ENCODE results near the gene WDR19.
"Not testable (repeated sequence)": the region's sequence is repeated elsewhere in the genome, so short reads cannot be mapped to it uniquely, and the experiment has no call there.

The WDR19 gene

GRCh38 chr4:39233783-39234182, 51.5 kb downstream of the WDR19 start:
- DNase-seq, result no peak

- DNase-seq, result no peak
Measured at GRCh38 chr4:39235021-39235420, 52.7 kb downstream of the WDR19 start.

- no peak for DNase-seq
Measured at GRCh38 chr4:39235696-39236095, 53.4 kb downstream of the WDR19 start.

- DNase-seq, result no peak
Measured at GRCh38 chr4:39237179-39237578, 54.9 kb downstream of the WDR19 start.

GRCh38 chr4:39243462-39243861, 61.1 kb downstream of the WDR19 start:
- DNase-seq, result no peak

- DNase-seq, result no peak
Measured at GRCh38 chr4:39255266-39255665, 72.9 kb downstream of the WDR19 start.

GRCh38 chr4:39255871-39256270, 73.5 kb downstream of the WDR19 start:
- DNase-seq, result no peak

GRCh38 chr4:39256436-39256835, 74.1 kb downstream of the WDR19 start:
- DNase-seq, result no peak

GRCh38 chr4:39259571-39260330, 77.4 kb downstream of the WDR19 start:
- DNase-seq, result no peak

- no peak for DNase-seq
Measured at GRCh38 chr4:39263895-39264294, 81.6 kb downstream of the WDR19 start.

GRCh38 chr4:39274503-39274902, 92.2 kb downstream of the WDR19 start:
- DNase-seq, result no peak

- DNase-seq, result not testable (repeated sequence)
Measured at GRCh38 chr4:39277661-39278060, 95.3 kb downstream of the WDR19 start.

GRCh38 chr4:39278476-39278875, 96.1 kb downstream of the WDR19 start:
- DNase-seq, result no peak

GRCh38 chr4:39279416-39279815, 97.1 kb downstream of the WDR19 start:
- DNase-seq, result no peak

GRCh38 chr4:39280770-39281169, 98.4 kb downstream of the WDR19 start:
- DNase-seq, result no peak

GRCh38 chr4:39285111-39285795, 102.9 kb downstream of the WDR19 start:
- DNase-seq, result no peak

GRCh38 chr4:39285853-39286252, 103.5 kb downstream of the WDR19 start:
- no peak for DNase-seq

GRCh38 chr4:39286263-39286662, 103.9 kb downstream of the WDR19 start:
- DNase-seq, result no peak

- no peak for DNase-seq
Measured at GRCh38 chr4:39287223-39287622, 104.9 kb downstream of the WDR19 start.

GRCh38 chr4:39291686-39292085, 109.4 kb downstream of the WDR19 start:
- no peak for DNase-seq

GRCh38 chr4:39292433-39292832, 110.1 kb downstream of the WDR19 start:
- not testable (repeated sequence) for DNase-seq

- no peak for DNase-seq
Measured at GRCh38 chr4:39295784-39296183, 113.5 kb downstream of the WDR19 start.

GRCh38 chr4:39302901-39303300, 120.6 kb downstream of the WDR19 start:
- no peak for DNase-seq

- DNase-seq, result no peak
Measured at GRCh38 chr4:39303871-39304270, 121.5 kb downstream of the WDR19 start.

GRCh38 chr4:39304651-39305050, 122.3 kb downstream of the WDR19 start:
- no peak for DNase-seq

Data from CD4-positive, alpha-beta T cell treated with Interleukin-12 subunit alpha and Interleukin-12 subunit beta, for 1 hour (primary cell).